NCI-H1092 treated with DMSO at 0.1 percent for 48 hours (cell line): ENCODE measurements around the gene FAR2.
"Not testable (repeated sequence)": the region's sequence is repeated elsewhere in the genome, so short reads cannot be mapped to it uniquely, and the experiment has no call there.

ENCODE experiments used
- DNase-seq: peaks from one replicate; lab custom pipeline; 2025; lab: John Stamatoyannopoulos, UW

FAR2 gene

DNA sequence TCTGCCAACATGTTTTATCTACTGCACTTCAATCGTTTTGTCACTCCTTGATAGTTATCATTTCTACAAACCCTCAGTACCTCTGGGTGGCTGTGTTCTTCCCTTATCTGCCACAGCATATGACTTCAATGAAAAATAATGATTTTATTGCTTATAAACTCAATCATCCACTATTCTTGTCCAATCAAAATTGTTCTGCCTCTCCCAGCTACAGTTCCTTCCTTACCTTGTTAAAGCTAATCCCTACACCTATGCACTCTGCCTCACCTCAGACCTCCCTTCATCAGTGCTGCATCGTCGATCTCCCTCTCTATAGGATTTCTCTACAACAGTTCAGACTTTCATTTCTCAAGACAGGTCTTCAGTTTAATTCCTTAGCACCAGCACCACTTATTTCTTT is 173.1 kb downstream of the FAR2 start:
- DNase-seq, result no peak

DNA sequence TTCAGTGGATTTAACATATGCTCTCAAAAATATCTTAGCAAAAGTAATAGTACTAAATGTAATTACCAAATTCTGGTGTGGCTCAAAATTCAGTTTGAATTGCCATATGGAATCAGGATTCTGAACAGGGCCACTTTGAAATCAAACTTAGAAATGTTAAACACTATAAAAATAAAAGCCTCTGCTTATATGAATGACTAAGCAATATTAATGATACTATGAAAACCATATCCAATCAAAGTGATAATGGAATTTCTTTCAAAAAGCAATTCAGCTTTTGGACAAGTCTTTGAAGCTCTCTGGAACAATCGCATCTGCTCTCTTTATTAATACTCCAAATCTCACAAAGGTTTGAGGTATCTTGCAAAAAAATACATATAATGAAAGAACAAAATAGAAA is 180.3 kb downstream of the FAR2 start:
- DNase-seq, result no peak

DNA sequence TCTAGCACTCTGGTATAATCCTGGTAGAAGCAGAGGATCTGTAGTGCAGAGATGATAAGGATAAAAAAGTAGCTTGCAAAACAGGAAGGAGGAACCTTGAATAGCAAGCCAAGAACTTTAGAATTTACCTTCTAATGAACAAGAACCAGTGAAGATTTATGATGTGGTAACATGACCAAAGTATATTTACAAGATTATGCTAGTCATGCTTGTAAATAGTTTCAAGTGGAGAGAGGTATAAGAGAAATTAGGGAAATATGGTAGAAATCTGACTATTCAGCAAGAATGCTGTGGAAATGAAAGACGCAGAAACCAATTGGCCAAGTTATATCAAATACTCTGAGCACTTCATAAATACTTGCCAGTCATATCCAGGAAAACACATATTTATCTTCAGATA is 184.1 kb downstream of the FAR2 start:
- no peak for DNase-seq

DNA sequence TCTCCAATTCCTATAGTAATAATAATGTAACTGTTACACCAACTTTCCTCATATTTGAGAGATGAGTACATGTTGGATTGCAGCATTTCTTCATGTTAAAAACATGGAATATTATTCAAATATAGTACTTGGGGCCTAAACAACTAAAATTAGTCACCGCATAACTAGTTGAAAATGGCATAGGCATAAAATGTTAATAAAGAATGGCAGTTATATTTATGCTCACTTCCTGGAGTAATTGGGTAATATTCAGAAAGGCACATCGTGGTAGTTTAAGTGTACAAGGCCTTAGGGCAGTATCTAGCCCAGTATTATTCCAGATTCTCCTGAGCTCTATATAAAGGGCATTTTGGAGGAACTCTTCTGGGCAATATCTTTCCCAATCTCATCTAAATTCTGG is 185.9 kb downstream of the FAR2 start:
- DNase-seq, result no peak

DNA sequence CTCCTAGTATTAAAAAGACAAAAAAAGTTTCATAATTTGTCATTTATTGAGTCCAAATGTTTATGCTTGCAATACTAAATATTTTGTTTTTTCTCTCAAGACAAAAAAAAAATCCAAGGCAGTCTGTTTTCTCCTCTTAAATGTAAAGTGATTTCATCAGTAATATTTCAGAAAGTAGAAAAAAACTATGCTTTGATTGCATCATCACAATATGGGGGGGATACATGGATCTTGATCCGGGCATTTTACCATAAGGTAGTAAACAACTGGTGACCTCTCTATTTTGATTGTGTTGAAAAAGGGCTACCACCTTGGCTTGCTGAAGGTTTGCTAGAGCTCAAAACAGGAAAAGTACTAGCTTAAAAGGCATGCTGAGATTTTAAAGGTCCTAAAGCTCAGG is 188.2 kb downstream of the FAR2 start:
- DNase-seq, result no peak

DNA sequence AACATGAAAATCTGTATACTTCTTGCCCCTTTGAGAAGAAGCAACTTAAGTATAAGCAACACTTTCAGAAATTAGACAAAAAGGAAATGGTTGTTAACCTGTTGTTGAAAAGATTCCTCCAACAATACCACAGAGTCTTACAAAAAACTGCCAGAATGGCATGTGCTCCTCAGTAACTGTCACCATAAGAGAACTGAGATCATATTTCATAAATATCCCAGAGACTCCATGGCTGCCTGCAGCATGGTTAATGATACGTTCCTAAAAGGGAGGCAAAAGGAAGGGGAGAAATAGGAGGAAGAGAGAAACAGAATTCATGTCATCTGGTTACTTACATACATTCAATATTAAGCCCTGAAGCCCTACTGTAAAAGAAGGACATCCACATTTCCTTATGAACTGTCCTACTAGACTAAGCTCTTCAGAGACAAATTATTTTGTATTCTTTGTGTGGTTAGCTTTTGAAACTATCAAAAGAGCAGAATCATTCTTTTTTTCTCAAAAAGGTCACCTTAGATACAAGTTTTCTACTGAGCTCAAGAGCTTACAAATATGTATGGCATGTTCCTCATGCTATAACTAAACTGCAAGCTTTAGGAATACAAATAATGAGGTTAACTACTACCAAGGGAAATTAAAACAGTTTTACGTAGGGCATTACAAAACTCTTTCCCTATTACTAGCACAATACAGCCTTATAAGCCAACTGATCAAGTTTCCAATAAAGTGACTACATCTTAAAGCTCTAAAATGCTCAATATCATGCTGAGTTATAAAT is 194.1 kb downstream of the FAR2 start:
- no peak for DNase-seq

DNA sequence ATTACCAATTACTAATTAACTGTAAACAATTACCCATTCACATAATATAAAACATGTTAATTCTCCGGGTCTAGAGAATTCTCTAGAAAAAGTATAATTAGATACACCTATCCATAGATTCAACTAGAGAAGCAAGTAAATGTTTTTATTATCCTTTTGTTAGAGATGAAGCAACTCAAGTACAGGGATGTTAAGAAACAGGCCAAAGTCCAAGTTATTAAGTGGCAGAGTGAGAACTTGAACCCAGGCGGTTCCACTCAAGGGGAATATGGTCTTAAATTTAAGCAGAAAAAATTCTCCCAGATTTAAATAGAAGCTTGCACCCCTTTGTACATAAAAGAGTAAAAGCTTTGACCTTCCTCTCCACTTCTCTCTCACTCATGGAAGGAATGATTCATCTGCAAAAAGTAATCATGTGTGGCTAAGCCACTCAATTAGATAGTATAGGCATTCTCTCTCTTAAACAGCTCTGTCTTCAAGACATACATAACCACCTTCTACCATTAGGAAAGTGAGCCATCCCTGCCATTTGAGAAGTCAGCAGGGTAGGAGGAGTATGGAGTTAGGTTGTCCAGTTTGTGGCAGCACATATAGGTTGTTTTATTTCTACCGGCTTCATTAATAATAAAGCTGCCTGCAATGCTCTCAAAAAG is 197.8 kb downstream of the FAR2 start:
- DNase-seq, result no peak

DNA sequence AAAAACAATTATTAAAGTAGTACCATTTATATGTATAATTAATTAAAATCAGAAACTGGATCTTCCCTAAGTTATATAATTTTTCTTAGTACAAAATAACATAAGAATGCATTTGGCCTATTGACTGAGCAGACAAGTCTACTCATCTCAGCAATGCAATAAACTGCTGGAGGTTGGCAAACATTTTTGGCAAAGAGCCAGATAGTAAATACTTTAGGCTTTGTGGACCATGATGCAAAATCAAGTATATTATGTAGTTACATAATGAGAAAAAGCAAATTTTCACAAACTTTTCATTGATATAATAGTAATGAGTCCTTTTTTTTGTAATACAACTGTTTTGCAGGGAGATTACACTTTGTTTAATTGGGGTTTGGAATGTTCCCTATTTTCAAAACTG is 201.0 kb downstream of the FAR2 start:
- DNase-seq, result no peak

DNA sequence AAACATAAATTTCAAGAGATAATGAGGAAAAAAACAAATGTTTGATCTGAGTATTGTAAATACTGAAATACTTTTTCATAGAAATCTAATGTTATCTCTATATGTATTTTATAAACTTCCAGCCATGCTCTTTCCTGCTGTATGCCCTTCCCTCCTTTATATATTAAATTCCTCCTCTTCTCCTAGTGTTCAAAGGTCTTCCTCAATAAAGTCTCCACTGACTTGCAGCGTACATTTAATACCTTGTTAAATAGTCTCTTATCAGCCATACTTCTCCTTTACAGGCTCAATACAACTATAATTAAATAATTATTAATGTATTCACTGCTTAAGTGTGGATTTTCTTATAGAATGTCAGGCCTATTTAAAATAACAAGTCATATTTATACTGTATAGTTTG is 205.9 kb downstream of the FAR2 start:
- no peak for DNase-seq

DNA sequence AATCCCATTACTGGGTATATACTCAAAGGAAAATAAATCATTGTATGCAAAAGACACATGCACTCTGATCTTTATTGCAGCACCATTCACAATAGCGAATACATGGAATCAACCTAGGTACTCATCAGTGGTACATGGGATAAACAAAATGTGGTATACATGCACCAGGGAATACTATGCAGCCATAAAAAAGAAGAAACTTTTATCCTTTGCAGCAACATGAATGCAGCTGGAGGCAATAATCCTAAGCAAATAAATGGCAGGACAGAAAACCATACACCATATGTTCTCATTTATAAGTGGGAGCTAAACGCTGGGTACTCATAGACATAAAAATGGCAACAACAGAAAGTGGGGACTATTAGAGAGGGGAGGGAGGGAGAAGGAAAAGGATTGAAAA is 216.0 kb downstream of the FAR2 start:
- DNase-seq, result no peak

DNA sequence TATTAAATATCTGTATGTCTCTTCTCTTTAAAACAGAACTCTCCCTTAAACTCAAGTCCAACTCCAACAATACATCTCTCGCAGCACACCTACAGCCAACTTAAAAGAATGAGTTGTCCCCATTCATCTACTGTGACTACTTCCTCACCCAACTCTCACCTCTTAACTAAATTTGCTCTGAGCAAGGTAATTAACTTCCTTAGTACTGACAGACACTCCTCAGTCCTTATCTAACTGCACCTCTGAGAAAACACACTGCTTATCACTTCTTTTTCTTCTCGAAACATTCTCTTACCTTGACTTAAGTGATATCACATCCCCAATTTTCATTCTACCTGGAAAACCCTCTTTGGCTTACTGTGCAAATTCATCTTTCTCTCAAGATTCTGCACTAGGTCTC is 224.9 kb downstream of the FAR2 start:
- DNase-seq, result no peak

DNA sequence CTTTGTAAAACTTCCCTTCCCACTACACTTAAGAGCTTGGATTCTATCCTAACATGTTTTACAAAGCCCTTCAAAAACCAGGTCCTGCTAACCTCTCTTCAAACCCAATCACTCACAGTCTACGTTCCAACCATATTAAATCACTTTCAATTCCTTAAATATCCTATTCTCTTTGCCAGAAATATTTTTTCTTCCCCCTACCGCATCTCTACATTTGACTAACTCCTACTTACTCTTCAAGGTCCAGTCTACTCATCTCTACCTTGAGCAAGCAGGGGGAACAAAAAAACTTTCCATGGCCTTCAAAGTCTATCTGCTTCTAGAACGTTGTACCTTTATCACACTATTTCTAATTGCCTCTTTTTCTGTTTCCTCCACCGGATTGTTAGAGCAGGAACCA is 225.8 kb downstream of the FAR2 start:
- DNase-seq, result no peak

DNA sequence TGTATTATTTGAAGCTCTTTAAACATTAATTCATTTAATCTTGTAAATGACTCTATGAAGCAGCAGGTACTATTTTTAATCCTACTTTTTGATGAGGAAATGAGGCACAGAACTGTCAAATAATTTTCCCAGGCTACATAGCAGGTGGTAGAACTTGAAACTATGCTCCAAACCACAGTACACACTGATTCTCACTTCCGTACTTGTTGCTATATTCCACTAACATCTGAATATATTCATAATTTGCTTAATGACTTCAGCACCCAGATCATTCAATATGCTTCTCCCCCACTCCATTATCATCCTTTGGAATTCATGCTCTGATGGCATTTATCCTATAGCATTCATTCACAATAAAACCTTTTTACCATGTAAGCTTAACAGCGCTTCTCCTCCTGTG is 227.0 kb downstream of the FAR2 start:
- no peak for DNase-seq

DNA sequence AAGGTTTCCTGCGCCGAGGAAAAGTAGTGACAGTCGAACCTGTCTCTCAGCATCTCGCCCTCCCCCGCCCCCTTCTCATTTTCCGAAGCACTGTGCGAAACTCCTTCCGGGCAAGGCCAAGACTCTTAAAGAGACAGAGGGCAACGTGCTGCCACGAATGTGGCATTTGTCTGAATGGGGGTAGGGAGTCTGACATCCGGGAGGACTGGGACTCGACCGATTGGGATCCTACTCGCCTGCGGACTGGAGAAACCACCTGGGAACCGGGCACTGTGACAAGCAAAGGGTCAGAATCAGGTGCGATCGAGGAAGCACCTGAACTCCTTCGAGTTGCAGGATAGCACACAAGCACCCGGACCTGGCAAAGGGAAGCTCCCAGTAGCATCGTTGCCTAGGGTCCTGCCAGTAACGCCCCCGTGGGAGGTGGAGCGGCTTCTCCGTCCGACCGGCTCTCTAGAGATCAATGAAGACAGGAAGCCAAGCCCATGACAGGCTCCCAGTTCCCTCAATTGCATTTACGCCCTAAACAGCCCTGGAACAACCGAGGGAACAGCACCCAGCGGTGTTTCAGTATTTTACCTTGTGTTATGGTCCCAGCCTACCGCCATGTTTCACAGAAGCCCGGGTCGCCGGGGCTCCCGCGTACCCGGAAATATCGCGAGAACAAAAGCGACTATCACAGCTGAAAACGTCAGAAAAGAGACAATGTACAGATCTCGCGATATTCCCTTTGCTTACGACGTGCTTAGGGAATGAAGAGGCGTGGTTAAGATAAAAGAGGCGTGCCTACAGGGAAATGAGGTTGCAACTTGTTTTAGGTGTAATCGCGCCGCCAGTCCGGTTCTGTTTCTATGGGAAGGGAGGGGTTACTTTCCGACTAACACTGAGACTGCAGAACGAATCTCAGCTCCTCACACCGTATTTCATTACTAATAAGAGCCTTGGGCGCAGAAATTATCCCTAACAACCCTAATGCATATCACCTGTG is 231.8 kb downstream of the FAR2 start, which contains the start of gene ERGIC2:
ERGIC2 (minus strand) TSS at position 637 of the 988 bp plus-strand sequence. CDS start 9,539 bp downstream, outside the sequence.
- peak; percentile 100 for DNase-seq

DNA sequence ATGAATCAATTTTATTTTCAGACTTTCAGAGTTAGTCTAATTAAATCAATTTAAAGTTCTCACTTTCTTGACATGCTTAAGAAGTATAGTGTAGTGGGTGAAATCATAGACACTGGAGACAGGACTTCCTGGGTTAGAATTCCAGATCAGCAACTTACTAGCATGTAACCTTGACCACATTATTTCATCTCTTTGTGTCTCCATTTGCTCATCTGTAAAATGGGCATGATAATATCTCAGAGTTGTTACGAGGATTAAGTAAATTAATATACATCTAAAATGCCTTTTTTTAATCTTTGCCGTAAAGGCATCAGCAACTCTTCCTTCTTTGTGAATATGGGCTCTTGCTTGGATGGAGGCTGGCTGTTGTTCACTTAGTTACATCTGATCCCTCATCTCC is 233.2 kb downstream of the FAR2 start:
- no peak for DNase-seq

DNA sequence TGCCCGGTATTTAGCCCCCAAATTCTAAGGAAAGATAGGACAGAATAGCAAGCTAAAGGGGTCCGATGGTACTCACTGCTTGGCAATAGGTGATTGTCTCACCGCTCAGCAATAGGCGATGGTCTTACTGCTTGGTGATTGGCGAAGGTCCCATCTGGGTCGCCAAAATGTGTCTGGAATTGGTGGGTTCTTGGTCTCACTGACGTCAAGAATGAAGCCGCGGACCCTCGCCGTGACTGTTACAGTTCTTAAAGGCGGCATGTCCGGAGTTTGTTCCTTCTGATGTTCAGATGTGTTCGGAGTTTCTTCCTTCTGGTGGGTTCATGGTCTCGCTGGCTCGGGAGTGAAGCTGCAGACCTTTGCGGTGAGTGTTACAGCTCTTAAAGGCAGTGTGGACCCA is 236.1 kb downstream of the FAR2 start:
- not testable (repeated sequence) for DNase-seq
